Measurements from ENCODE around the gene RBM24.

RBM24 gene

DNA sequence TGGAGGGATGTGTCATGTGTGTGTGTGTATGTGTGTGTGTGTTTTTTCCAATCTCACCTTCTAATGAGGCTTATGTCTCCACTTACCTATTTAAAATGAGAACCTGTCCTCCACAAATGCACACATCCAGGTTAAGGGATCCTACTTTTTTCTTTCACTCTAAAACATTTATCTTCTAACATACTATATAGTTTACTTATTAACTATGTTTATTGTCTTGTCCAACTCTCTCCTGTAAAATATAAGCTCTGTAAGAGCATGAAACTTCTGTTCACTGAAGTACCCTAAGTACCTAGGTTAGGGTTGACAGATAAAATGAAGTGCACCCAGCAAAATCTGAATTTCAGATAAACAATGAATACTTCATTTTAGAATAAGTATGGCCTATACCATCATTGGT is 29.2 kb upstream of the RBM24 start:
- TF ChIP-seq, protein P1, sequence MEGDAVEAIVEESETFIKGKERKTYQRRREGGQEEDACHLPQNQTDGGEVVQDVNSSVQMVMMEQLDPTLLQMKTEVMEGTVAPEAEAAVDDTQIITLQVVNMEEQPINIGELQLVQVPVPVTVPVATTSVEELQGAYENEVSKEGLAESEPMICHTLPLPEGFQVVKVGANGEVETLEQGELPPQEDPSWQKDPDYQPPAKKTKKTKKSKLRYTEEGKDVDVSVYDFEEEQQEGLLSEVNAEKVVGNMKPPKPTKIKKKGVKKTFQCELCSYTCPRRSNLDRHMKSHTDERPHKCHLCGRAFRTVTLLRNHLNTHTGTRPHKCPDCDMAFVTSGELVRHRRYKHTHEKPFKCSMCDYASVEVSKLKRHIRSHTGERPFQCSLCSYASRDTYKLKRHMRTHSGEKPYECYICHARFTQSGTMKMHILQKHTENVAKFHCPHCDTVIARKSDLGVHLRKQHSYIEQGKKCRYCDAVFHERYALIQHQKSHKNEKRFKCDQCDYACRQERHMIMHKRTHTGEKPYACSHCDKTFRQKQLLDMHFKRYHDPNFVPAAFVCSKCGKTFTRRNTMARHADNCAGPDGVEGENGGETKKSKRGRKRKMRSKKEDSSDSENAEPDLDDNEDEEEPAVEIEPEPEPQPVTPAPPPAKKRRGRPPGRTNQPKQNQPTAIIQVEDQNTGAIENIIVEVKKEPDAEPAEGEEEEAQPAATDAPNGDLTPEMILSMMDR (conservative IDR thresholded peaks at IDR 0.05) = no peak
- no peak overlapping the region for H3K27ac ChIP-seq

DNA sequence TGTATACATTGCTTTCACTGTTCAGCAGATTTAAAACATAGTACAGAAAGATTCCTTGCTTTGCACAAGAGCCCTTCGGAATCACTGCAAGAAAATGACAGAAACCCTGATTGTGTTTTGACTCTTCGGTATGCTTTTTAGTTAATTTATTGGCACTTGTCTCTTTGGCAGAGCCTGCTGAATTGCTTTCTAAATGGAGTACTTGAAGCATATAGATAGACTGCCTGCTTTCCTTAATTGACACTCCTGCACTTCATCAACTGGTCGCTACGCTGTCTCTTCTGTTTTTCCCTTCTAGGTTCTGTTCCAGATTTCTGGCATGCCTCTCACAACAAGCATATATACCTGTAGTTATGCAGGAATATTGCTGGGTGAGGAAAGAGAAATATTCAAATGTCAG is 22.4 kb upstream of the RBM24 start:
- H3K27ac ChIP-seq = no peak overlapping the region
- TF ChIP-seq, protein P1 (conservative IDR thresholded peaks at IDR 0.05) = no peak

DNA sequence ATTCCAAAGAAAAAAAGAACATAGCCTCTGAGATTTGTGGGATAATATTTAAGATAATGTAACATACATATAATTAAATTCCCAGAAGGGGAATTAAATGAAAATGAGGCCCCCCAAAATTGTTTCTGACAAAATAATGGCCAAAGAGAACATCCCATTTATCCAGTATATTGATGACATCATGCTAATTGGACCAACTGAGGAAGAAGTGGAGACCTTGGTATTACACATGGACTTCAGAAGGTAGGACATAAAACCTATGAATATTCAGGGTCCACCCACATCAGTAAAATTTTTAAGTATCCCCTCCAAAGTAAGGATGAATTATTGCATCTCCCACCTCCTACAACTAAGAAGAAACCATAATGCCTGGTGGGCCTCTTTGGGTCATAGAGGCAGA is 15.6 kb upstream of the RBM24 start:
- no peak overlapping the region for H3K27ac ChIP-seq

DNA sequence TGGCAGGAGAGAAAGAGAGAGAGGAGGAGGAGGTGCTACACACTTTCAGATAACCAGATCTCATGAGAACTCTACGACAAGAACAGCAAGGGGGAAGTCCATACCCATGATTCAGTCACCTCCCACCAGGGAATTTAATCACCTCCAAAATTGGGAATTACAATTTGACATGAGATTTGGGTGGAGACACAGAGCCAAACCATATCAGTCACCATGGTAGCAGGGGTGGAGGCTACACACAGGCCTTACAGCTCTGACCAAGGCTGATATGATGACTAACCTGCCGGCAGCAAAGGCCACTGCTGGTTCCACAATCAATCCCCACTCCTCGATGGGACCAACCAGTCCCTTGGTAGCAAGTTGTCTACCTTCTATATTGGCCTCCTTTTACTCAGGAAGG is 13.6 kb upstream of the RBM24 start:
- TF ChIP-seq, protein P1 (conservative IDR thresholded peaks at IDR 0.05) = no peak
- no peak overlapping the region for H3K27ac ChIP-seq

More for the DNA sequence above, 15.6 kb upstream of the RBM24 start:
- TF ChIP-seq, protein P1 (conservative IDR thresholded peaks at IDR 0.05) = no peak

DNA sequence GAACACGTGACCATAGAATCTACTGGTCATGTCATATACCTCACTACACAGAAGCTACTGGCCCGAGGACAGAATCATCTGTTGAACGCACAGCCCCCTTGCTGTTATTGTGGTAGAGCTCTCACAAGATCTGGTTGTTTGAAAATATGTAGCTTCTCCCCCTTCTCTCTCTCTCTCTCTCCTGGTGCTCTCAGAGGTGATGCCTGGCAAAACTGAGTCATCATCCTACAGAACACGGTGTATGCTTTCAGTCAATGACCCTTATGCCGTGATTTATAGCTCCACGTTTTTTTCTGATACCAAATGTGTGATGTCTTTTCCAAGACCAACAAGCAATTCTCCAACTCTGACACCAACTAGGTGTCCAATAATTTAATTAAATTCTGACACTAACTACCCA is 13.0 kb upstream of the RBM24 start:
- TF ChIP-seq, protein P1 (conservative IDR thresholded peaks at IDR 0.05) = no peak
- no peak overlapping the region for H3K27ac ChIP-seq

DNA sequence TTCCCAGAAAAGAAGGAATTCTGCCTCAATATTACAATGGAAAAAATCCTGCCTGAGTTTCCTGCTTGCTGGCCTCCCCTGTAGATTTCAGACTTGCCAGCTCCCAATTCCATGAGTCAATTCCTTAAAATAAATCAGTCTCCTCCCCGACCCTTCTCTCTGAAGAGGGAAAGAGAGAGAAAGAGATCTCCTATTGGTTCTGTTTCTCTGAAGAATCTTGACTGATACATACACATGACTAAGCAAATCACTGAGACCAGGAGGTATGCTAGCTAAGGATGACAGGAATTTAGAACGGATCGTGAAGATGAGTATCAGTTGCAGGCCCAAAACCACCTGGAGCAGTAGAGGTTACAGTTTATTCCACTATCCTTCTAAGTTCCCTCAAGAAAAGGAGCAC is 11.3 kb upstream of the RBM24 start:
- TF ChIP-seq, protein P1 (conservative IDR thresholded peaks at IDR 0.05) = no peak
- no peak overlapping the region for H3K27ac ChIP-seq

DNA sequence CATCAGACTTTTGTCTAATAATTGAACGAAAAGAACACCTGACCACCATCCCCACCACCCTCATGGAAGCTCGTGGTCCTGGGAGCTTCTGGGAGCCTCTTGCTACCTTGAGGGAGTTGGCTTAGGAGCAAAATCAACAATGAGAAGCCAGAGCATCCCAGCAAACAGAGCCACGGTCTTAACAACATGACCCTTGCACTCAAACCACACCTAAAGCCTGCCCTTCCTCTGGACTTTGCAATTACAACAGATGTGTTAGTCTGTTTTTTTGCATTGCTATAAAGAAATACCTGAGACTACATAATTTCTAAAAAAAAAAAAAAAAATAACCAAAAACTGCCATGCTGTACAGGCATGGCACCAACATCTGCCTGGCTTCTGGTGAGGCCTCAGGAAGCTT is 9.5 kb upstream of the RBM24 start:
- TF ChIP-seq, protein P1 (conservative IDR thresholded peaks at IDR 0.05) = no peak
- no peak overlapping the region for H3K27ac ChIP-seq

DNA sequence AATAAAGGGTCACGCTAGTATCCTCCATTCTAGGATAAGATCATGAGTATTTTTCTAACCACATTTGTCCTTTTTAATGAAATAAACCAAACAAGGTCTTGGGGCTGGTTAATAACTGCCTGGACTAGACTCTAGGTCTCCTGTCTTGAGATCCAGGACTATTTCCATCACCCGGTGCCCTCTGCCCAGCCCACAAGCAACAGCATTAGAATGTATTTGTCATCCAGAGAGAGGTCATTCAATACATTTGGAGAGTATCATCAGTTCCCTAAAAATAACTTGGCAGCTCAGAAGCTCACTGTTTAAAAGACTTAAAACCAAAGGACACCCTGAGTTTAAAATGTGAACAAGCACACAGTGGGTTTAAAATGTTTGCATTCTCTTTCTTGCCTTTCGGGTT is 4.4 kb upstream of the RBM24 start:
- H3K27ac ChIP-seq = no peak overlapping the region
- TF ChIP-seq, protein P1 (conservative IDR thresholded peaks at IDR 0.05) = no peak

Data from VCaP (cell line).